ENCODE data around the gene POLR1H. TPM values are rescaled to one million over a fixed set of nuclear protein-coding genes. Genes with fewer than 3 reads are reported as not detected.

The POLR1H gene
- total RNA-seq, 1 donor from 2014 or later = 21.1 TPM

Other genes with a start within 250 kb of the POLR1H start
- gene HLA-G, start 233.4 kb upstream of the POLR1H start, total RNA-seq = not detected
- gene HLA-A, start 118.7 kb upstream of the POLR1H start, total RNA-seq = 526 TPM
- 41.1 TPM for gene PPP1R11, start 5.9 kb downstream of the POLR1H start, total RNA-seq
- gene RNF39, start 14.5 kb downstream of the POLR1H start, total RNA-seq = not detected
- gene TRIM31, start 51.8 kb downstream of the POLR1H start, total RNA-seq = not detected
- not detected for gene TRIM40, start 74.9 kb downstream of the POLR1H start, total RNA-seq
- not detected for gene TRIM10, start 99.9 kb downstream of the POLR1H start, total RNA-seq
- gene TRIM15, start 102.3 kb downstream of the POLR1H start, total RNA-seq = not detected
- gene TRIM26, start 152.1 kb downstream of the POLR1H start, total RNA-seq = 32.1 TPM

Measured in mesenteric fat pad (tissue), 1 donor.